CD14-positive monocyte (primary cell): ENCODE measurements around the gene SPIRE1. TPM values are rescaled to one million over a fixed set of nuclear protein-coding genes. Genes with fewer than 3 reads are reported as not detected.

ENCODE experiments used
- DNase-seq, 3 donors: peaks; one replicate each; pipeline ENCODE4 v3.0.0-alpha.2; 2011 to 2022
- H2AFZ ChIP-seq: 2 replicates; pipeline ENCODE4 v1.6.0; 2012; ENCODE audit warnings: mild to moderate bottlenecking, low read depth, low read length, inconsistent platforms; ENCODE audit not compliant: insufficient read depth, poor library complexity, severe bottlenecking
- H3K27ac ChIP-seq, 2 donors: 1 replicate in 1 of 2; 2 replicates in 1 of 2; pipeline ENCODE4 v1.5.1; 2012 to 2013; ENCODE audit warnings: low read length in 2 of 2, control low read depth in 1 of 2, inconsistent platforms in 1 of 2, low read depth in 1 of 2, mild to moderate bottlenecking in 1 of 2
- H3K27me3 ChIP-seq, 2 donors: one replicate each; pipeline versions ENCODE4 v1.6.0 to v1.6.1; 2011 to 2013; ENCODE audit warnings: low read length in 2 of 2; ENCODE audit not compliant: control insufficient read depth in 2 of 2, insufficient read depth in 2 of 2
- H3K36me3 ChIP-seq, 2 donors: replicated peaks in 1 of 2; 1 replicate in 1 of 2; 2 replicates in 1 of 2; pipeline versions ENCODE4 v1.5.1 to v1.6.1; 2012 to 2013; ENCODE audit warnings: low read length in 2 of 2, control low read depth in 1 of 2, inconsistent platforms in 1 of 2, mild to moderate bottlenecking in 1 of 2; ENCODE audit not compliant: insufficient read depth in 2 of 2, control insufficient read depth in 1 of 2
- H3K4me1 ChIP-seq, 2 donors: 1 replicate in 1 of 2; 2 replicates in 1 of 2; pipeline versions ENCODE4 v1.5.1 to v1.6.1; 2012 to 2013; ENCODE audit warnings: low read length in 2 of 2, control low read depth in 1 of 2, inconsistent platforms in 1 of 2, mild to moderate bottlenecking in 1 of 2, moderate library complexity in 1 of 2; ENCODE audit not compliant: insufficient read depth in 2 of 2, control insufficient read depth in 1 of 2
- H3K4me2 ChIP-seq: replicated peaks from 2 replicates; pipeline ENCODE3; 2012; ENCODE audit warnings: low read length, moderate library complexity, mild to moderate bottlenecking; ENCODE audit not compliant: poor library complexity, severe bottlenecking; ENCODE audit errors: extremely low read depth
- H3K4me3 ChIP-seq, 3 experiments: fragments of 200-600 bp in 1 of 3; sonication (generic) in 1 of 3; replicated peaks in 1 of 3; 1 replicate in 2 of 3; 2 replicates in 1 of 3; pipeline ENCODE4 v1.5.1; 2011 to 2013; ENCODE audit warnings: low read length in 3 of 3, mild to moderate bottlenecking in 3 of 3, control low read depth in 2 of 3, low read depth in 2 of 3, inconsistent platforms in 1 of 3, moderate library complexity in 1 of 3
- H3K79me2 ChIP-seq: 2 replicates; pipeline ENCODE4 v1.6.0; 2012; ENCODE audit warnings: mild to moderate bottlenecking, control low read depth, inconsistent platforms, low read length, moderate library complexity; ENCODE audit not compliant: insufficient read depth
- H3K9ac ChIP-seq: 2 replicates; pipeline ENCODE4 v1.6.0; 2017; ENCODE audit warnings: low read length, mild to moderate bottlenecking; ENCODE audit not compliant: insufficient read depth, poor library complexity, severe bottlenecking
- H3K9me3 ChIP-seq, 2 donors: replicated peaks in 1 of 2; 1 replicate in 1 of 2; 2 replicates in 1 of 2; pipeline versions ENCODE4 v1.5.1 to v1.6.1; 2012 to 2013; ENCODE audit warnings: low read length in 2 of 2, control low read depth in 1 of 2; ENCODE audit not compliant: control insufficient read depth in 1 of 2, insufficient read depth in 1 of 2
- H4K20me1 ChIP-seq: 2 replicates; pipeline ENCODE4 v1.6.0; 2012; ENCODE audit warnings: mild to moderate bottlenecking, low read length, control low read depth, moderate library complexity; ENCODE audit not compliant: insufficient read depth
- H3K27ac Mint-ChIP-seq, 7 donors: one replicate each; pipeline ENCODE4 v1.8.0; 2020; ENCODE audit warnings: mild to moderate bottlenecking in 7 of 7, mixed read lengths in 7 of 7, moderate library complexity in 6 of 7, inconsistent platforms in 2 of 7
- H3K27me3 Mint-ChIP-seq, 3 donors: one replicate each; pipeline ENCODE4 v1.8.0; 2021 to 2022; ENCODE audit warnings: low read depth in 3 of 3, mild to moderate bottlenecking in 3 of 3, mixed read lengths in 3 of 3, moderate library complexity in 3 of 3, inconsistent platforms in 1 of 3
- H3K36me3 Mint-ChIP-seq, 2 donors: one replicate each; pipeline ENCODE4 v1.8.0; 2020; ENCODE audit warnings: mixed read lengths in 2 of 2, inconsistent platforms in 1 of 2, mild to moderate bottlenecking in 1 of 2
- H3K4me1 Mint-ChIP-seq: one replicate; pipeline ENCODE4 v1.8.0; 2020; ENCODE audit warnings: mild to moderate bottlenecking, mixed read lengths
- H3K4me3 Mint-ChIP-seq, 2 donors: one replicate each; pipeline ENCODE4 v1.8.0; 2020; ENCODE audit warnings: mild to moderate bottlenecking in 2 of 2, mixed read lengths in 2 of 2, moderate library complexity in 1 of 2
- H3K9me3 Mint-ChIP-seq, 7 donors: one replicate each; pipeline ENCODE4 v1.8.0; 2020 to 2022; ENCODE audit warnings: mixed read lengths in 7 of 7, mild to moderate bottlenecking in 6 of 7, moderate library complexity in 6 of 7, inconsistent platforms in 2 of 7
- CTCF ChIP-seq: fragments of 200-600 bp; IDR thresholded peaks from one replicate; pipeline ENCODE4 v1.8.0; 2022; ENCODE audit warnings: antibody characterized with exemption, mild to moderate bottlenecking
- WGBS: methylation state at CpG from one replicate; pipeline ENCODE4 v1.1.5; 2013; ENCODE audit warnings: missing lambda C conversion rate; ENCODE audit not compliant: insufficient coverage; 5-methylcytosine and 5-hydroxymethylcytosine counted together
- intact Hi-C, 2 donors: fragments of 100-400 bp; cut with micrococcal nuclease; formaldehyde crosslinking; loops; one replicate each; pipeline versions ENCODE4 v1.15.0 to v1.15.1; 2023
- polyA plus RNA-seq, 3 donors: library from polyadenylated mRNA; depleted of rRNA in 1 of 3; unstranded in 2 of 3; stranded (reverse) in 1 of 3; fragments of 300-500 nt in 2 of 3; fragments of >200 nt in 1 of 3; fragmentation: Illumina TruSeq in 2 of 3; gene quantifications; 1 replicate in 2 of 3; 2 replicates in 1 of 3; pipeline ENCODE4 v1.2.3, GENCODE V29; 2012 to 2021

SPIRE1 gene
- polyA plus RNA-seq, 3 donors, result 1.7 to 1.9 (median 1.8) TPM

- peaks cover 0 to 2% (median 0%) of the 10 kb centered on the region in 3 donors for H3K27me3 Mint-ChIP-seq
- 100% methylated on average over 2 of the region's 7 CpGs for WGBS
- H3K4me1 ChIP-seq, result no peaks in the 10 kb centered on the region
- H2AFZ ChIP-seq, result no peak overlapping the region
- no peak overlapping the region for H3K27ac ChIP-seq
- H3K79me2 ChIP-seq, result no peaks in the 10 kb centered on the region
- H3K9me3 ChIP-seq, result no peaks in the 10 kb centered on the region
- TF ChIP-seq CTCF, result no peak
- H4K20me1 ChIP-seq, result no peaks in the 10 kb centered on the region
- peaks cover 1 to 8% of the 10 kb centered on the region in 2 donors for H3K36me3 Mint-ChIP-seq
- no peaks in the 10 kb centered on the region for H3K9me3 Mint-ChIP-seq
- no peak overlapping the region for H3K4me2 ChIP-seq
- H3K9ac ChIP-seq, result no peak overlapping the region
- no peak overlapping the region for H3K27ac Mint-ChIP-seq
- no peak overlapping the region for H3K4me3 Mint-ChIP-seq
- H3K4me1 Mint-ChIP-seq, result no peaks in the 10 kb centered on the region
- no peaks in the 10 kb centered on the region for H3K36me3 ChIP-seq
- DNase-seq, result no peak
- H3K27me3 ChIP-seq, result no peaks in the 10 kb centered on the region
- no peak overlapping the region for H3K4me3 ChIP-seq
- intact Hi-C loops, result no loop called here
Measured at GRCh38 chr18:12458771-12459170, 199.1 kb downstream of the SPIRE1 start.

- Mint-ChIP-seq H3K4me1 (no peaks in the 10 kb centered on the region), H3K27me3 (peaks cover 0 to 2% (median 0%) of the 10 kb centered on the region in 3 donors), H3K36me3 (peaks cover 2 to 3% of the 10 kb centered on the region in 2 donors), H3K4me3 (no peak overlapping the region), H3K27ac (no peak overlapping the region), H3K9me3 (no peaks in the 10 kb centered on the region)
- Histone ChIP-seq H3K9ac (no peak overlapping the region), H3K36me3 (no peaks in the 10 kb centered on the region), H3K4me2 (no peak overlapping the region), H3K4me3 (no peak overlapping the region), H3K27ac (no peak overlapping the region), H3K27me3 (no peaks in the 10 kb centered on the region), H3K79me2 (no peaks in the 10 kb centered on the region), H3K9me3 (no peaks in the 10 kb centered on the region), H2AFZ (no peak overlapping the region), H3K4me1 (no peaks in the 10 kb centered on the region), H4K20me1 (no peaks in the 10 kb centered on the region)
- WGBS, result no CpG with 5 or more reads among the region's 3 CpGs
- DNase-seq, result no peak
- TF ChIP-seq CTCF, result no peak
- intact Hi-C loops, result no loop called here
Measured at GRCh38 chr18:12456441-12456840, 201.5 kb downstream of the SPIRE1 start.
